Mammary epithelial cell (primary cell): ENCODE data around the gene GPNMB.

Experiments
- CTCF ChIP-seq, 2 donors: IDR thresholded peaks in 1 of 2; conservative IDR thresholded peaks in 1 of 2; 2 replicates each; pipeline ENCODE4 v1.5.1; 2011 to 2012; ENCODE audit warnings: inconsistent platforms in 2 of 2, low read length in 2 of 2, mild to moderate bottlenecking in 2 of 2, control low read depth in 1 of 2, low read depth in 1 of 2; ENCODE audit not compliant: insufficient read depth in 1 of 2; ENCODE audit errors: extremely low read depth in 1 of 2
- EZH2 ChIP-seq: IDR thresholded peaks from 2 replicates; pipeline ENCODE4 v1.6.1; 2012; ENCODE audit warnings: low read length, inconsistent platforms, borderline replicate concordance

GRCh38 chr7:23268167-23268566 is 21.6 kb downstream of the GPNMB start:
- TF ChIP-seq CTCF (conservative IDR thresholded peaks at IDR 0.05 in 1 of 2, IDR thresholded peaks at IDR 0.05 in 1 of 2; ENCODE audit: extremely low read depth in 1 of 2, insufficient read depth in 1 of 2, low read depth in 1 of 2, low read length in 2 of 2) (no peak), EZH2 (no peak)
